22Rv1 (cell line): ENCODE results near the gene NRCAM.

ENCODE experiments used
- CTCF ChIP-seq: fragments of 450-650 bp; IDR thresholded peaks from 2 replicates; pipeline ENCODE4 v1.5.1; 2017; ENCODE audit warnings: mild to moderate bottlenecking
- ZFX ChIP-seq: fragments of 450-650 bp; IDR thresholded peaks from 2 replicates; pipeline ENCODE4 v1.6.1; 2017; ENCODE audit warnings: antibody characterized with exemption, borderline replicate concordance

- TF ChIP-seq CTCF = no peak
- no peak for TF ChIP-seq ZFX
Measured at GRCh38 chr7:108453320-108453719, 2.9 kb downstream of the NRCAM start.
